ENCODE data around the gene NELFA.

The NELFA gene

DNA sequence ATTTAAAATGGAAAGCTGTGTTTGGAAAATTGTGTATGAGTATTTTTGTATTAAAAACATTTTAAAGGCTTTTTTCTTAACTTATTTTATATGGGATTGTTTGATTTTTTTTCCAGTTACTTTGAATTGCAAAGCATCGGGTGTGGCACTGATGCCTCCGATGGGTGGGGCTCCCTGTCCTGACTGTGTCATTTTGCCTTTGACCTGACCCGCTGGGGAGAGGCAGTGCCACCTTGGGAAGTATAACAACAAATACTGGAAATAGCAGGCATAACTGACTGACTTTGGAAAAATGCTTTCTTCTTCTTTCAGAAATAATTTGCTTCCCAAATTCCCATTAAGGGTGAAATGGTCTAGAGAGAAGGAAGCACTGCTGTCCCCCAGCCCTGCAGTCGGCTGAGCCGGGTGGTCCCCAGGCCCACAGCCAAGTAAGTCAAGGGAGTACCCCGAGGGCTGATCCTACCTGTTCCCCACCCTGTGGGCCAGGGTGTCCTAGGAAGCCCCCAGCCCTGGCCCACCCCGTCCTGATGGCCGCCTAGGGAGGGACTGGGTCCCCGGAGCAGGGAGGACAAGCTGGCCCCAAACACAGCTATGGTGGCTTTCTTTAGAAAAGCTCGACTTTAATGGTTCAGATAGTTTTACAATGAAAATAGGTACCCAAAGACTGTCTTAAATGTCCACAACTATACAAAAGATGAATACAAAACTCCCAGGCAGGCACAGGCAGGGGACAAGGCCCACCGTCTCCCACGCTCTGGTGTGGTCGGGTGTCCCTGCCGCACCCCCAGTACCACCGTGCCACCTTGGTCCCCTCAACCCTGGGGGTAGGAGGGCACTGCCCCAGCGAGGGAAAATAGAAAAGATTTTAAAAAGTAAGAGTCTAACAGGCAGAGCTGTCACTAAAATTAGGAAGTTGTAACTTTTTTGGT is 26.4 kb downstream of the NELFA start:
- DNase-seq (ENCODE audit: low read depth), result no peak

DNA sequence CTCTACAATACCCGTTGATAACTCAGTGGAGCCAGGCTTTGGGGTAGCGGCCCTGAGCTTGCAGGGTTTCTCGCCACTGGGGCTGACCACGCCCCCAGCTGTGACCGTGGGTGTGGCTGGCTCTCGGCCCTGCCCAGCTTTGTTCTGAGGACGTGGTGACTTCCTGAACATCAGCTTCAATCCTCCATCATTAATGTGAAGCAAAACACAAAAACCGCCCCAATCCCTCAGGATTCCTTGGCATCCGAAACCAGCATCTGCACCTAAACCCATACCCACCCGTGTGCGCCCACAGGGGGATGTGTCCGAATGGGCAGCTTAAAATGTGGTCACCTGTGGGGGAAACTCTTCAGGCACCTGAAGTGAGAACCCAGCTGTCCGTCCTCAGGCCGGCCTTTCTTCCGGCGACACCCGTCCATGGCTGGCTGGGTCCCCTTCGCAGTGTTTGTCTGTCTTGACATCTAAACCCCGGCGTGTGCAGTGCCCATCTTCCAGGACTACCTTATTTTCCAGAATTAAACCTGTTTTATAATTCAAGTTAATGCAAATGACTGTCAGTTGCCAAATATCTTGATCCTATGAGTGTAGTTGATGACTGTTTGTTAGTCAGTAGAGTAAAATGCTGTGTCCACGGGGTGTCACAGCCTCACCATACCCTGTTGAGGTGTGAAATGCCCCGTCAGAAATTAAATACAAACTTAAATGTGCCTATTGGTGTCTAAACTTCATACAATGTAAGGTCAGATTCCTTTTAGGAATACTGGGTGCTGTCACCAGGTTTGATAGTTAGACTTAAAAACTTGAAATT is 27.3 kb downstream of the NELFA start:
- no peak for DNase-seq (ENCODE audit: low read depth)

- no peak for DNase-seq (ENCODE audit: low read depth)
These were observed 28.2 kb downstream of the NELFA start for GRCh38 chr4:1980561-1981041.

GRCh38 chr4:1979477-1980196 is 29.1 kb downstream of the NELFA start:
- DNase-seq (ENCODE audit: low read depth), result no peak

DNA sequence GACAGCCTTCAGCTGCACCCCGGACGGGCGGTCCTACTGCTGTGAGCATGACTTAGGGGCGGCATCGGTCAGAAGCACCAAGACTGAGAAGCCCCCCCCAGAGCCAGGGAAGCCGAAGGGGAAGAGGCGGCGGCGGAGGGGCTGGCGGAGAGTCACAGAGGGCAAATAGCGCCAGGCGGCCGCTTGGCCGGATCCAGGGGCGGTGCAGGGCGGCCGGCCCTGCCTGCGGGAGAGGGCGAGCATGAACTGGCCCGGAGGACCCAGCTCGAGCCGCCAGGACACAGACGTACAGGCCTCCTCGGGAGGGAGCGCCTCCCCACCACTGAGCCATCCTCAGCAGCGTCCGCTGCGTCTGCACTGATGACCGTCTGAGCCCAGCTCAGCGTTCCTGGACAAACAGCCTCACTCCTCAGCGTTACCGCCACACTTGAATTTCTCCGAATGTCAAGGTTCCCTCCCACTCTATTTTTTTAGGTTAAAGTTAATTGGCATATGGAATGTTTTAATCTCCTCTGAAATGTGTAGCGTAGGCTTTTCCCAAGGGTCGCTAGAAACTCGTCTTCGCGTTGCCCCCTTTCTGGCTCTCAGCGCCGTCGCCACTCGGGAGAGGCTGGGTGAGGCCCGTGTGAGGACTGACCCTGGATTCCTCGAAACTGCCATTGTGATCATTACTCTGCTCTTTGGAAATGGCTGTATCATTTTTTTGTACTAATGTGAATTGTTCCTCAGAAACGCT is 29.9 kb downstream of the NELFA start:
- DNase-seq (ENCODE audit: low read depth), result no peak

- no peak for DNase-seq (ENCODE audit: low read depth)
These were observed 30.5 kb downstream of the NELFA start for GRCh38 chr4:1978226-1978625.

DNA sequence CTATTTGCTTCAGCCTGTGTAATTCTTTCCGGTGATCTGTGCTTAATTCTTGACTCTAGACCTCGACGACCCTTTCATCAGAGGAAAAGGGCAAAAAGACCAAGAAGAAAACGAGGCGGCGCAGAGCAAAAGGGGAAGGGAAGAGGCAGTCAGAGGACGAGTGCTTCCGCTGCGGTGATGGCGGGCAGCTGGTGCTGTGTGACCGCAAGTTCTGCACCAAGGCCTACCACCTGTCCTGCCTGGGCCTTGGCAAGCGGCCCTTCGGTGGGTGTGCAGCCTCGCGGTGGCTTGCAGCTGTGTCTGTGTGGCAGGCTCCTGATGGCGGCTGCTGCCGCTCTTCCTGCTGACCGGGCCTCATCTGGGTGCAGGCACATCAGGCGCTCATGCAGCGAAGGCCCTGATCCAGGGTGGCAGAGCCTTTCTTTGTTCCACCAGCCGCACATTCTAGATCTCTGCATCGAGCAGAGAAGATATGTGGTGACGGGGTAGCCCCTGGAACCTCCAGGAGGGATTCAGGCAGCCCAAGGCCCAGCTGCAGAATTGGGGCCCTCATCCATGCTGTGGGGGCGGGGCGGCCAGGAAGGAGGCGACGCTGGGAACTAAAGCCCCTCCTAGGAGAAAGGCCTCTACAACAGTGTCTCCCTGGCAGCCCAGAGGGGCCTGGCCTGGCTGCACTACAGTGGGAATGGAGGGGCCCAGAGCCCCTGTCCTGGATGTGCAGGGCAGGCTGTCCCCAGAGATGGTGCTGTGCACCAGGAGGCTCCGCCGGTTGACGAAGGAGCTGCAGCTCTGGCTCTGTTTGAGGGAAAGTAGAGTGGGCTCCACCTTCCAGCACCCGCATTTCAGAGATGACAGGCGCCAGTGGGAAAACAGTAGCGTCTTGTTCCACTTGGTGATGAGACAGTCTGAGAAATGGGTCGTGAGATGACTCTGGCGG is 32.1 kb downstream of the NELFA start:
- DNase-seq (ENCODE audit: low read depth), result no peak

DNA sequence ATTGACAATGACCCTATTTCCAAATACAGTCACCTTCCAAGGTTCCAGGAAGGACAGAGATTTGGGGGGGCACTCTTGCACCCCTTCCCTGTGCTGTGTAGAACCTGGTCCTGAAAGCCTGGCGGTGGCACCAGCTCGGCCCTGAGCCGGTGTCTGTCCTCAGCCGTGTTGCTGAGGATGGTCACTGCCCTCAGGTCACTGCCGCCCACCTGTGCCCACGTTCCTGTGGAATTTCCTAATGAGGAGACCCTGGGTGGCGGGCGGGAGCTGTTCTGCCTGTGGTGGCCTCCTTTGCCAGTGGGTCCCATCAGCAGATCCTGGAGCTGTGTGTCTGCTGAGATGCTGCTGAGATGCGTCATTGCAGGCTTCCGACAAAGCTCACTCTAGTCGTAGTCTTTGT is 32.9 kb downstream of the NELFA start:
- DNase-seq (ENCODE audit: low read depth), result no peak

- no peak for DNase-seq (ENCODE audit: low read depth)
These were observed 33.4 kb downstream of the NELFA start for GRCh38 chr4:1975391-1975801.

DNA sequence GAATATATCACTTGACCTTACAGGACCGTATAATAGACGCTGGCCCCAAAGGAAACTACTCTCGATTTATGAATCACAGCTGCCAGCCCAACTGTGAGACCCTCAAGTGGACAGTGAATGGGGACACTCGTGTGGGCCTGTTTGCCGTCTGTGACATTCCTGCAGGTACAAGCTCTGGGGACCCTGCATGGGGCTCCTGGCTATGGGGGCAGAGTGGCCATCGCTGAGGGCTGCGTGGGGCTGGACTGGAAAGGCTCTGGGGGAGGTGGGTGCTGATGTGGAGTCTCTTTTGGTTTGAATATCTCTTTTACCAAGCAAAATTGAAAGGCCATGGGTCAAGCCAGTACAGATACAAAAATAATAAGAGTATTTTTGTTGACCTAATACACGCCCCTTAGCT is 33.9 kb downstream of the NELFA start:
- no peak for DNase-seq (ENCODE audit: low read depth)

- DNase-seq (ENCODE audit: low read depth), result no peak
These were observed 35.1 kb downstream of the NELFA start for GRCh38 chr4:1973661-1974060.

GRCh38 chr4:1973218-1973617 is 35.6 kb downstream of the NELFA start:
- DNase-seq (ENCODE audit: low read depth), result no peak

GRCh38 chr4:1972414-1972813 is 36.4 kb downstream of the NELFA start:
- DNase-seq (ENCODE audit: low read depth), result no peak

- no peak for DNase-seq (ENCODE audit: low read depth)
These were observed 37.1 kb downstream of the NELFA start for GRCh38 chr4:1971456-1972200.

DNA sequence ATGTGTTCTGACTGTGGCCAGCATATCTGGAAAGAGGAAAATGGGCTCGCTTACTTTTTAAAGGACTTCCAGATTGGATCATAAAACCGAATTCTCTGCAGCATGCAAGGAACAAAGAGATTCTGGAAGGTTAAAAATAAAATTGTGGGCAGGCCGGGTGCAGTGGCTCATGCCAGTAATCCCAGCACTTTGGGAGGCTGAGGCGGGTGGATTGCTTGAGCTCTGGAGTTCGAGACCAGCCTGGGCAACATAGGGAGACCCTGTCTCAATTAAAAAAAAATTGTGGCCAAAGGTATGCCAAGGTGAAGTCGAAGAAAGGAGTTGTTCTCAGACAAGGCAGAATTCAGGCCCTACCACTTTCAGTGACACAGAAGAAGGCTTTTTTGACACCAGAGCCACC is 37.8 kb downstream of the NELFA start:
- DNase-seq (ENCODE audit: low read depth), result no peak

GRCh38 chr4:1969928-1970723 is 38.6 kb downstream of the NELFA start:
- no peak for DNase-seq (ENCODE audit: low read depth)

- no peak for DNase-seq (ENCODE audit: low read depth)
These were observed 40.0 kb downstream of the NELFA start for GRCh38 chr4:1968686-1969295.

- no peak for DNase-seq (ENCODE audit: low read depth)
These were observed 41.1 kb downstream of the NELFA start for GRCh38 chr4:1967512-1968149.

Data from stimulated activated CD8-positive, alpha-beta memory T cell treated with anti-CD3 and anti-CD28 coated beads, Interleukin-12 subunit alpha, Interleukin-12 subunit beta, amount 100 ng/mL, for 1 hour (primary cell).